ENCODE data around the gene TMEM247.

TMEM247 gene

GRCh38 chr2:46446871-46447568 lies 32.3 kb upstream of the TMEM247 start:
- H3K27ac ChIP-seq: no peak overlapping the region

GRCh38 chr2:46447649-46448048 lies 31.7 kb upstream of the TMEM247 start:
- H3K27ac ChIP-seq: no peak overlapping the region
- TF ChIP-seq ZFX (IDR thresholded peaks at IDR 0.05): no peak
- TF ChIP-seq CTCF (conservative IDR thresholded peaks at IDR 0.05): no peak

More at GRCh38 chr2:46446871-46447568, 32.3 kb upstream of the TMEM247 start:
- TF ChIP-seq CTCF (conservative IDR thresholded peaks at IDR 0.05) (no peak), ZFX (IDR thresholded peaks at IDR 0.05) (no peak)

- H3K27ac ChIP-seq: no peak overlapping the region
These were observed 31.3 kb upstream of the TMEM247 start for GRCh38 chr2:46448111-46448510.

GRCh38 chr2:46448641-46449040 lies 30.7 kb upstream of the TMEM247 start:
- no peak overlapping the region for H3K27ac ChIP-seq
- no peak for TF ChIP-seq CTCF (conservative IDR thresholded peaks at IDR 0.05)
- TF ChIP-seq ZFX (IDR thresholded peaks at IDR 0.05): no peak

More at GRCh38 chr2:46448111-46448510, 31.3 kb upstream of the TMEM247 start:
- TF ChIP-seq ZFX (IDR thresholded peaks at IDR 0.05) (no peak), CTCF (conservative IDR thresholded peaks at IDR 0.05) (no peak)

GRCh38 chr2:46449700-46450099 lies 29.7 kb upstream of the TMEM247 start:
- H3K27ac ChIP-seq: no peak overlapping the region
- no peak for TF ChIP-seq CTCF (conservative IDR thresholded peaks at IDR 0.05)
- no peak for TF ChIP-seq ZFX (IDR thresholded peaks at IDR 0.05)

- no peak overlapping the region for H3K27ac ChIP-seq
- TF ChIP-seq CTCF (conservative IDR thresholded peaks at IDR 0.05): no peak
- TF ChIP-seq ZFX (IDR thresholded peaks at IDR 0.05): no peak
These were observed 28.1 kb upstream of the TMEM247 start for GRCh38 chr2:46451131-46451711.

- TF ChIP-seq CTCF (conservative IDR thresholded peaks at IDR 0.05) (no peak), ZFX (IDR thresholded peaks at IDR 0.05) (no peak)
- H3K27ac ChIP-seq: no peak overlapping the region
These were observed 22.6 kb upstream of the TMEM247 start for GRCh38 chr2:46456789-46457188.

Data from C4-2B (cell line).